Stromal cell of bone marrow (primary cell): ENCODE data around the gene REPS2.

Source experiments
- DNase-seq: peaks from one replicate; pipeline ENCODE4 v3.0.0-alpha.2; 2012; ENCODE audit warnings: low read depth

The REPS2 gene

GRCh38 chrX:17005712-17006368 lies 59.4 kb downstream of the REPS2 start:
- DNase-seq = no peak

DNA sequence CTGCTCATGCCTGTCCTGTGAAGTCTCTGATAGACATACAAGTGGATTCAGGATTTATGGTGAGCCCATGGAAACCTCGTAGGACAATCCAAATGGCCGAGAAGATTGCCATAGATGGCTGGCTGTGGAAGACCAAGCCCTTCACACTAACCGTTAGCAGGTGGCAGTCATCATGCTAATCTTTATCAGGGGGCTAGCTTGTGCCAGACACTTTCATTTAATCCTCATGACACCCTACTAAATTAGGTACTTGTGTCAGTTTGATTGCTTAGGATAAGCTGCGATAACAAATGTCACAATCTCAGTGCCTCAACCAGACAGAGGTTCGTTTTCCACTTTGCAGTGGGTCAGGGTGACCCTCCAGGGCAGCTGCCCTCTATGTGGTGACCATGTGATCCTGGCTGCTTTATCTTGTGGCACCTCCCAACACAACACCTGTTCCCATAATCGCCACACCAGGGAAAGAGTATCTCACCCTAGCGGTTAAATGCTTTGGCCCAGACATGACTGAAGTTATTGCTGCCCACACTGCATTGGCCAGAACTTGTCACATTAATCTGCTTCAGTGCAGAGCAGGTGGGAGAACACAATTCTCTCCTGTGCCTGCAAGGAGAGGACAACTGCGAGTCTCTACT lies 60.8 kb downstream of the REPS2 start:
- no peak for DNase-seq

GRCh38 chrX:17009856-17010625 lies 63.6 kb downstream of the REPS2 start:
- no peak for DNase-seq

DNA sequence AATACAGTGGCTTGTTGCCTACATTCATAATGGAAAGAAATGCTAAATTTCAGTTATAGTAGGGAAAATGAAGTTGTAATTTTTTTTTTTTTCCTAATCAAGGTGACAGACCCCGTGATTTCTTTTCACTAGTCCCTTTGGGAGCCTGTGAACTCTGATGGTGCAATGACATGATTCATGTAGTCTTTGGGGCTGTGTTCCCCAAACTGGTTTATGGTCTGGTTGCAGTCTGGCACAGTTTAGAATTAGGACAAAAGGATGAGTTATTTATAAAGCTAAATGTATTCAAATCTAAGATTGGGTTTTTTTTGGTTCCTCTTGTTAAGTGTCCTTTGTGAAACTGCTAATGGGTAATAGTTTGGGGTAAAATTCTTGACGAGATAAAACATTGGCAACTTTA lies 66.0 kb downstream of the REPS2 start:
- DNase-seq = no peak

DNA sequence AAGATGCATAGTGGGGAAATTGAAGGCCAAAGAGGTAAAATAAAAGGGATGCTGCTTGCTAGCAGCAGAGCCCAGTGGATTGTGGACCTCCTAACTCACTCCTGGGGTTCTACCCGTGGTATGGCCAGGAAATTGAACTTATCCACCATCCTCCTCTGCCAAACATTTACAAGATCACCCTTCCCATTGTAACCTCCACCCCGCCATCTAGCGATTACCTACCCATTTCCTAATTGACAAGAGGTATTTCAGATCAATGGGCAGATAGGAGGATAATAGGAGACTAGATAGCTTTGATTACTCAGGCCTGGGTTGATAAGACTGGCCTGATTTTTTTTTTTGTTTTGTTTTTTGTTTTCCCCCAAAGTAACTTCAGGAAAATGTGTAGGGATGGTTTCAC lies 67.8 kb downstream of the REPS2 start:
- no peak for DNase-seq

GRCh38 chrX:17017134-17017533 lies 70.7 kb downstream of the REPS2 start:
- DNase-seq = no peak

GRCh38 chrX:17020356-17020755 lies 73.9 kb downstream of the REPS2 start:
- DNase-seq = no peak

DNA sequence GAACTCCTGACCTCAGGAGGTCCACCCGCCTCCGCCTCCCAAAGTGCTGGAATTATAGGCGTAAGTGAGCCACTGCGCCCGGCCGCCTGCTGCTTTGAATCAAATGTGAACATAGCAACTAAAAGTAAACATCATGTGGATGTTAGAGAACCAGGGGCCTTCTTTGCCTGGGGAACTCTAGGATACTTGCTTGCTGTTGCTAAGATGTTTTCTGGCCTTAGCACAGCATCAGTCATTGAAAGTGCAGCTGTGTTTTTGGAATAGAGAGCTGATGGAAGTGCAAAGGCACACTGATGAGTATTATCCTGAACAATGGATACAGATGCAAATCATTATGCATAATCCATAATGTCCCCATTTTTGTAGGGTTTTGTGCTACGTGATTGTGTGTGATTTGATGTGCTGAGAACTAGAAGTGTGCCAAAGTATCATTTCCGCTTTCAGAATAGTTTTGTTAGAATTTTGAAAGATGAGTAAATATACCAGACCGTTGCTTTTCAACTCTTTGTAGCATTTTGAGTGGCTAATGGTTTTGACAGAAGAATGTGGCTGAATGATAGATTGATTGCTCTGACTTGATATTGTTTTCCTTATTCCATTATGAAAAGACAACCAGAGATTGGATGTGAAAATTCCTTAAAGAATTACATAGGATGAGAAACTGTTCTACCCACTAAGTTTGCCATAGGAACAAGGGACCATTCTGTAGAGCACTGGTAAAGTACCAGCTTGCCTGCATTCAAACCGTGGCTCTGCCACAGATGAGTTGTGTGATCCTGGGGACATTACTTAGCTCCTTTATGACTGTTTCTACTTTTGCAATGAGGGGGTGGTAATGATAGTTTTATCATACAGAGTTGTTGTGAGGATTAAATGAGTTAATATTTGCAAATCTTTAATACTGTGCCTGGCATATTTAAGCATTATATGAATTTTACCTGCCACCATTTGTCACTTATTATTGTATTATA lies 74.7 kb downstream of the REPS2 start:
- DNase-seq = no peak

DNA sequence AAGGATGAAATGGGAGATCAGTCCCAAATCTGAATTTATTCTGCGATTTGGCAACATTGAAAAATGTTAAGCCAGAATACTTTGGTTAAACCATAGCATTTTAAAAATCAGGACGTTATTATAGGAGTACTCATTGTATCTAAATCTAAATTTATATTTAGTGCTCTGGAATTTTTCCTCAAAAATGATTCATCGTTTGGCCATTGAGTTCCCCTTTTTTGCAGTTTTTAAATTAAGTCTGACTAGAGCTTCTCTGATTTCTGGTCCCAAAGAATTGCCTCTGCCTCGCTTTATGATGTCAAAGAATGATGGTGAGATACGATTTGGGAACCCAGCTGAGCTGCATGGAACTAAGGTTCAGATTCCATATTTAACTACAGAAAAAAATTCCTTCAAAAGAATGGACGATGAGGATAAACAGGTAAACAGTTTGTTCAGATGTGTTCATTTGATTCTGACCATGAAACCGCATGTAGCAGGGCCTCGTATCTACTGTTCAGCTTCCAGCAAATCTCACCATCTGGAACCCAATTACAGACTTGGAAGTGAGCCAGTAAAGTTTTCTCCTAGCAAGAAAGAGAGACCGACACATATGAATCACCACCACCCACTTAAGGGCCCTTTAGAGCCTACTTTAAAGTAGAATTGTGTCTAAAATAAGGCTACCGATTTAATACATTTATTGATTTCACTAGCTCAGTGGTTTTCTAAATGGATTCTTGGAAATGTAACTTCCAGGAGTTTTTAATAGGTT lies 75.6 kb downstream of the REPS2 start:
- no peak for DNase-seq

DNA sequence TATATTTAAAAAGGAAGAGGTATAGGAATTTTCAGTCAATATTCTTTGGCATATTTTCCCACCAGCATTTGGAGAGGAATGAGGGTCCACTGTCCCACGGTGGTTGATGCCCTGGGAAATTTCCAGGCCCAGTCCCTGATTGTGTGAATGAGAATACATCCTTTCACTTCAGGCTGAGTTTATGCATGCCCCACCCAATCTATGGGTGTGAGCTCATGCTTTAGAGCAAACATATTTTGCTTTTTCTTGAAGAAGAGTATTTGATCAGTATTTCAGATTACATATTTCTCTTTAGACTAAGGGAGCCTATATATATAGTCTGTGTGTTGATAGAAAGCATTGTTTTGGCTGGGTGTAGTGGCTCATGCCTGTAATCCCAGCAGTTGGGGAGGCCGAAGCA lies 77.2 kb downstream of the REPS2 start:
- DNase-seq = no peak

DNA sequence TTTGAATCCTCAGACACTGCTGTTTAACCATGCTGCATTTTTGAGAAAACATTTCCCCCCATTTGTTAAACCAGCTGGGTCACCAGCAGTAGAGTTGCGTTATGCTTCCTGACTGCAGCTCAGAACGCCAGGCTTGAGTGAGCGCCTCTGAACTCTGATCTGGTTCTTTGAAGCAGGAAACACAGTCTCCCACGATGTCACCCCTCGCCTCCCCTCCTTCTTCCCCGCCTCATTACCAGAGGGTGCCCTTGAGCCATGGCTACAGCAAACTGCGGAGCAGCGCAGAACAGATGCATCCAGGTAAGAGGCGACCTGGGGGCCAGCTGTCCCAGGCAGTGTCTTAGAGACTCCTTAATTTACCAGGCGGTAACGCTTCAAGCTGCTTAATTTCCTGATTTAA lies 78.4 kb downstream of the REPS2 start:
- no peak for DNase-seq

DNA sequence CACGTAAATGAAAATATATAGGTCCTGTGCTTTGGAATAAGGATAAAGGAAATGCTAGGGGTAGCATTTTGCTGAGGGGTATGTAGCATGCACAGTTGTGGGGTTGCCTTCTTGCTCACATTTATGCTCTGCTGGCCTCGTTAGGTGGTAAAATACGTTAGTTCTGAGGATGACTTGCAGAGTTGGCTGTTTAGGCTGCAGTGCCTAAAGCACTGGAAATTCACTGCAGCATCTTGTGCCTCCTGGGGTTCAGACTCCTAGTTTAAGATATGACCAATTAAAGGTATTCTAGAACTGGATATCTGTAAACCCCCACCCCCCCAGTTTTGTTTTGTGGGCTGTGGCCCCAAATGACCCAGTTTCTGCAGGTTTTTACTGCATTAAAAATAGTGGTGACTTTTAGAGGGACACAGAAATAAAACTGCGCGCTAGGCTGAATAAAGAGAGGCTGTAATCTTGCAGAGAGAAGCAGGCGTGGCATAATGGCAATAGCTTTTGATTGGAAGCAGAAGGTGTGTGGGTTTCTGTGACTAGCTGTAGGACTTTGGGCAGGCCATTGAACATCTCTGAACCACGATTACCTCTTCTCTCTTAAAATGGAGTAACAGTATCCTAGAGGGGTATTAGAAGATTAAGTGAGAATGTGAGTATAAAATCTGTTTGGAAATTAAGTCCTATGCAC lies 79.3 kb downstream of the REPS2 start:
- no peak for DNase-seq

- DNase-seq = no peak
Observed at GRCh38 chrX:17027931-17028330, 81.5 kb downstream of the REPS2 start.

DNA sequence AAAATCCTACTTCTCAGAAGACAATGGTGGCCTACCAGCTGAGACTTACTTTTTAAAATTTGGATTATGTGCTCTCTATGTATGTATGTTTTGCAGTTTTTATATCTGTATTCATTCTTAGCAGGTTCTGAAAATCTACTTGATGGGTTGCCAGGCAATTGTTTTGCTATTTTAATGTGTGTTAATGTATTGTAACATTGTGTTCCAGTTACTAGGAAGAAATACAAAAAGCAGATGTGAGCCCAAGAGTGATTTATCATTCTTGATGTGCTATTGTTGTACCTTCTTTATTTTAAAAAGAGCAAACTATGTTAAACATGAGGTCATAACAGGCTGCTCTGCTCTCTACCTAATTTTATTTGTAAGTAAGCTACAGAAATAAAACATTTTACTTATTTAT lies 81.9 kb downstream of the REPS2 start:
- DNase-seq = no peak

DNA sequence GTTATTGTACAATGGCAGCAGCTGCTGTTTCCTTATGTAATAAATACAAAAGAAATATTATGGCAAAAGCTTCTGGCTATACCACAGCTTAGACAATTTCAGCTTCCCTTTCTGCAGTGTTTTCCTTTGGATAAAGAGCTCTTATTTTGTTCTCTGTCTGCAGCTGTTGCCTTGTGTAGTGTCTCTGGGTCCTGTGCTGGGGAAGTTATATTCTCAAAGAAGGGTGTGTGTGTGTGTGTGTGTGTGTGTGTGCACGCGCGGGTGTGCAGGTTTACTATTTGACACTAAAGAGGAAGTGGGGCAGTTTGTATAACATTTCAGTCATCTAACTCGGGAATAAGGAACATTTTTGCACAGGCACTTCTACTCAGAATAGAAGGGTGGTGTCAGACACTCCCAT lies 83.6 kb downstream of the REPS2 start:
- no peak for DNase-seq

DNA sequence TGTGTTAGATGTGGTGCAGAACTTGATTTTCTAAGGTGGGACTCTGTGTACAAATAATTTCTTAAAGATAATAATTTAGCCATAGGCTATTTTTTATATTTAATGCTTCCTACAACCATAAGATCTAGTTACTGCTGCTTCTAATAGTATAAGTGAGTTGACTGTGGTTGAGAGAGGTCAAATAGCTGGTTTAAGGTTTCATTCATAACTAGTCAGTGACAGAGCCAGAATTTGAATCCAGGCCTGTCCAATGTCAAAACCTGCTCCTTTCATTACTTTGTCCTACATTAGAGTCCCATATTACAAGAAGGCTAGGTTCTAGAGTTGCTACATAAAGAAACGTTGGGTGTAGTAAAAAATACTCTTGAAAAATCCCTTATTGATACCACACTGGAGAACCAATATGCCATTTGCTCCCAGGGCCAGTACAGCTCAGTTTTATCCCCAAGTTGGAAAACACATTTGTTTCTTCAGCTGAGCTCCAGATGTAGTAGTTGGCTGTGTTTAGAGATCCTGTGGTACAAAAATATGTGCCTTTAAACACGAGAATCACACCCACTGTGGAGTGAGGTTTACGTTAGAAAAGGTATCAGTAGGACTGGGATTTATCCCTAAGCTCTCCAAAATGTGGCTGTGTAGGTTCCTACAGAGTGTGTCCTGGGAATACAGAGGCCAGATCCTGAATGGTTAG lies 84.3 kb downstream of the REPS2 start:
- no peak for DNase-seq

- no peak for DNase-seq
Observed at GRCh38 chrX:17031827-17032226, 85.4 kb downstream of the REPS2 start.

DNA sequence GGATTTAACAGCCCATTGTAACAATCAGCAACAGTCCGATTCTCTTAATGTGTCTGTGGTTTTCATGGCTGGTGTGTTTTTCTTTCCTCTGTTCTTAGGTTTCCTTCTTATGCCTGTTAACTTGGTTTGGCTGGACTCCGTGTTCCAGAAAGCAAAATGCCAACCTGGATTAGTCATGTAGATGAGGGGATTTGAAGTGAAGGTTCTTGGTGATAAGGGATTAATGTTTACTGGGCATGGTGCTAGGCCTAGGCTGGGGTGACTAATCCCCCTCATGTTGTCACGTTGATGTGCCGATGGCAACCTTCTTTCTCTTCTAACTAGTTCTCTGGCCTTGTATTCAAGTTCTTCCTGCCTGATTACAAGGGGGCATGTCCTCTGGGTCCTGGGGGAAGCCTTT lies 85.9 kb downstream of the REPS2 start:
- DNase-seq = peak; percentile 32

DNA sequence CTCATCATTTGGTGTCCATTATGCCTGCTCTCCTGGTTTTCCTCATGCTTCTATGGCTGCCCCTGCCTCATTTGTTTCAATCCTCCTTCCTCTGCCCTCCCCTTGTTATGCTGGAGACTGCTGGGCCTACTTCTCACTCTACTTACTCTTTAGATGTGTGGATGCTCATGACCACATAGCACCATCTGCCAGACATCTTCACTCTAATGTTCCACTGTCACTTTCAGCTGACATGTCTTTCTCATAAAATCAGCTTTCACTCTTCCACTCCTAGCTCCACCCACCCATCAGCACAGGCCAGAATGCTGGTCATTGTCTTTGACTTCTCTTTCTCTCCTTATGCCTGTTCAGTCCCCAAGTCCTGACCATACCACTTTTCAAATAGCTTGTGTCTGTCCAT lies 86.8 kb downstream of the REPS2 start:
- no peak for DNase-seq

GRCh38 chrX:17035111-17035510 lies 88.7 kb downstream of the REPS2 start:
- DNase-seq = no peak
